Thyroid gland (tissue), 4 donors: ENCODE data around the gene TST. TPM values are rescaled to one million over a fixed set of nuclear protein-coding genes. Genes with fewer than 3 reads are reported as not detected.

Source experiments
- DNase-seq, 2 donors: peaks; one replicate each; pipeline ENCODE4 v3.0.0-alpha.2; 2019
- H3K27ac ChIP-seq, 3 donors: fragments of 200-600 bp; sonication (generic); 1 replicate in 2 of 3; 2 replicates in 1 of 3; pipeline ENCODE4 v1.5.1; 2016 to 2019; ENCODE audit warnings: mild to moderate bottlenecking in 1 of 3, moderate library complexity in 1 of 3
- H3K27me3 ChIP-seq: fragments of 200-600 bp; sonication (generic); one replicate; pipeline ENCODE4 v1.5.1; 2019
- H3K36me3 ChIP-seq, 2 donors: fragments of 200-600 bp; sonication (generic); one replicate each; pipeline ENCODE4 v1.5.1; 2016 to 2019
- H3K4me1 ChIP-seq, 2 donors: fragments of 200-600 bp; sonication (generic); one replicate each; pipeline ENCODE4 v1.5.1; 2017 to 2019
- H3K4me3 ChIP-seq, 3 donors: fragments of 200-600 bp; sonication (generic); replicated peaks in 1 of 3; 1 replicate in 2 of 3; 2 replicates in 1 of 3; pipeline ENCODE4 v1.5.1; 2016; ENCODE audit warnings: mild to moderate bottlenecking in 1 of 3
- H3K9me3 ChIP-seq: fragments of 200-600 bp; sonication (generic); one replicate; pipeline ENCODE4 v1.5.1; 2017
- POLR2A ChIP-seq, 2 donors: fragments of 450-650 bp; IDR thresholded peaks; one replicate each; pipeline ENCODE4 v1.6.1; 2017; ENCODE audit warnings: antibody characterized with exemption in 2 of 2, mild to moderate bottlenecking in 2 of 2, moderate library complexity in 1 of 2
- WGBS, 2 donors: methylation state at CpG; one replicate each; pipeline ENCODE4 v1.1.5; 2017; 5-methylcytosine and 5-hydroxymethylcytosine counted together
- intact Hi-C: fragments of 100-400 bp; cut with DNase I; formaldehyde crosslinking; loops from one replicate; pipeline ENCODE4 v1.15.1; 2023
- total RNA-seq, 4 donors: library from RNA; depleted of rRNA; stranded (reverse); fragments of >200 nt; gene quantifications; one replicate each; pipeline ENCODE4 v1.2.3, GENCODE V29; 2016
- TF ChIP-seq, protein P1 (sequence below), 6 experiments: fragments of 200-600 bp in 3 of 6; fragments of 450-650 bp in 3 of 6; sonication (generic) in 3 of 6; IDR thresholded peaks; one replicate each; pipeline ENCODE4 v1.5.1; 2016 to 2019; ENCODE audit warnings: antibody characterized with exemption in 6 of 6, mild to moderate bottlenecking in 2 of 6, inconsistent platforms in 1 of 6, moderate library complexity in 1 of 6

The TST gene
- total RNA-seq, 4 donors from 2014 or later: 35.7 to 51.2 (median 37.8) TPM

DNA sequence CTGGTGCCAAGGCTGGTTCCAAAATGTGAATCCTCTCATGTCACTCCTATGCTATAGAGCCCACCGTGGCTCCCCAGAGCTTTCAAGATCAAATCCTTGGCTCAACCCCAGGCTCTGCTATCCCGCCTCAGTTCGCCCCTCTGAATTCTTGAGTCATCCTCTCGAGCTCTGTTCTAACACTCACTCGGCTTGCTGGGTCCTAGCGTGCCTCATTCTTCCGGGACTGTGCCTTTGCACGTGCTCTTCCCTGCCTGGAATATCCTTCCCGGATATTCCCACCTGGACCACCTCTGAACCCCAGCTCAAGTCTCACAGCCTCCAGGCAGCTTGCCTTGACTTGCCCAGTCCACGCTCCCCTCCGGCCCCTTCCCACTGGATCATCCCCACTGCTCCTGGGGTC, 45.3 kb upstream of the TST start:
- no peak for TF ChIP-seq POLR2A (IDR thresholded peaks at IDR 0.05)
- TF ChIP-seq, protein P1, sequence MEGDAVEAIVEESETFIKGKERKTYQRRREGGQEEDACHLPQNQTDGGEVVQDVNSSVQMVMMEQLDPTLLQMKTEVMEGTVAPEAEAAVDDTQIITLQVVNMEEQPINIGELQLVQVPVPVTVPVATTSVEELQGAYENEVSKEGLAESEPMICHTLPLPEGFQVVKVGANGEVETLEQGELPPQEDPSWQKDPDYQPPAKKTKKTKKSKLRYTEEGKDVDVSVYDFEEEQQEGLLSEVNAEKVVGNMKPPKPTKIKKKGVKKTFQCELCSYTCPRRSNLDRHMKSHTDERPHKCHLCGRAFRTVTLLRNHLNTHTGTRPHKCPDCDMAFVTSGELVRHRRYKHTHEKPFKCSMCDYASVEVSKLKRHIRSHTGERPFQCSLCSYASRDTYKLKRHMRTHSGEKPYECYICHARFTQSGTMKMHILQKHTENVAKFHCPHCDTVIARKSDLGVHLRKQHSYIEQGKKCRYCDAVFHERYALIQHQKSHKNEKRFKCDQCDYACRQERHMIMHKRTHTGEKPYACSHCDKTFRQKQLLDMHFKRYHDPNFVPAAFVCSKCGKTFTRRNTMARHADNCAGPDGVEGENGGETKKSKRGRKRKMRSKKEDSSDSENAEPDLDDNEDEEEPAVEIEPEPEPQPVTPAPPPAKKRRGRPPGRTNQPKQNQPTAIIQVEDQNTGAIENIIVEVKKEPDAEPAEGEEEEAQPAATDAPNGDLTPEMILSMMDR (IDR thresholded peaks at IDR 0.05): no peak
- Histone ChIP-seq H3K9me3 (no peaks in the 10 kb centered on the region), H3K4me3 (no peak overlapping the region), H3K27ac (no peak overlapping the region), H3K27me3 (no peaks in the 10 kb centered on the region), H3K36me3 (no peaks in the 10 kb centered on the region), H3K4me1 (no peaks in the 10 kb centered on the region)
- no peak for DNase-seq
- whole genome bisulfite sequencing, 2 donors: 87 to 91% methylated on average over 11 of the region's 11 CpGs
- intact Hi-C loops: no loop called here

DNA sequence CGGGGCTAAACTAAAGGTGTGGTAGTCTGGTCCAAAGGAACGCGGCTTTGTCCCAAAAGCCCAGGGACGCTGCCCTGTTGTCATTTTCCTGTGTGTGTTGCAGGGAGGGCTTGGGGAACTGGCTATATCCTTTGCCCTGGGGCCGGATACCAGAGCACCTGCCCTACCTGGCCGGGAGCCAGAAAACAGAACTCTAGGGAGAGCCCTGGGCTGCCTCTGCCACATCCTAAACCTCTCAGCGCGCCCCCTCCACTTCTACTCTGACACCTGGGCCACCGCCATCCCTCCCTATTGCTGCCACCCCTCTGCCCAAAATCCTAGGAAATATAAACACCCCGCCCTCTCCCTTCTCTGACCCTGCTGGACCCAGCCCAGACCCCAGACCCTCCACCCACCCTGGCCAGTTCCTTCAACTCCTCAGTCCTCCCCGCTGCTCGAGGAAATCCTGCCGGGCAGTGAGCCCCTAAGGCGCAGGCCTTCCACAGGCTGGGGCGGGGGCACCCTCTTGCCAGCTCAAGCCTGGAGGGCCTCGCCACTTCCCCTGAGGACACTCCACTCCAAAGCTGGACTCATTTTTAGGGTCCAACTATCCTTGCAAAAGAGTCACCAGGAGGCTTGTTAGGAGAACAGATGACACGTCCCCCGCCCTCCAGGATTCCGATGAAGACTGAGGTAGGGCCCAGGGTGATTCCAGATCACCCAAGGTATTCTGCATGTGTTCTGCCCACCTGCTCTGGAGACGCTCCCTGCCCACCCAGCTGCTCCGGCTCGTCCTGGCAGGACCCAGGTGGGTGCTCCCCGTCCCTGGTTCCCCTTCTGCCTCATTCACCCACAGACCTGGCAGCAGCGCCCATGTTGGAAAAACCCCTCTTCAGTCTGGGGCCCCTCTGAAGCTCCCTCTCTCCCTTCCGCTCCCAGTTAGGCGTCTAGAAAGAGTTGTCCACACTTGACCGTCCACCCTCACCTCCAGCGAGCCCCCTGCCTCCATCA, 44.5 kb upstream of the TST start:
- TF ChIP-seq, protein P1 (IDR thresholded peaks at IDR 0.05): no peak
- no peak for TF ChIP-seq POLR2A (IDR thresholded peaks at IDR 0.05)
- no peak overlapping the region for H3K27ac ChIP-seq
- no peaks in the 10 kb centered on the region for H3K36me3 ChIP-seq
- H3K27me3 ChIP-seq: no peaks in the 10 kb centered on the region
- no peaks in the 10 kb centered on the region for H3K9me3 ChIP-seq
- no peaks in the 10 kb centered on the region for H3K4me1 ChIP-seq
- no peak overlapping the region for H3K4me3 ChIP-seq
- intact Hi-C loops: no loop called here
- 81 to 83% methylated on average over 24 to 28 of the region's 28 CpGs for WGBS, 2 donors
- DNase-seq: no peak

DNA sequence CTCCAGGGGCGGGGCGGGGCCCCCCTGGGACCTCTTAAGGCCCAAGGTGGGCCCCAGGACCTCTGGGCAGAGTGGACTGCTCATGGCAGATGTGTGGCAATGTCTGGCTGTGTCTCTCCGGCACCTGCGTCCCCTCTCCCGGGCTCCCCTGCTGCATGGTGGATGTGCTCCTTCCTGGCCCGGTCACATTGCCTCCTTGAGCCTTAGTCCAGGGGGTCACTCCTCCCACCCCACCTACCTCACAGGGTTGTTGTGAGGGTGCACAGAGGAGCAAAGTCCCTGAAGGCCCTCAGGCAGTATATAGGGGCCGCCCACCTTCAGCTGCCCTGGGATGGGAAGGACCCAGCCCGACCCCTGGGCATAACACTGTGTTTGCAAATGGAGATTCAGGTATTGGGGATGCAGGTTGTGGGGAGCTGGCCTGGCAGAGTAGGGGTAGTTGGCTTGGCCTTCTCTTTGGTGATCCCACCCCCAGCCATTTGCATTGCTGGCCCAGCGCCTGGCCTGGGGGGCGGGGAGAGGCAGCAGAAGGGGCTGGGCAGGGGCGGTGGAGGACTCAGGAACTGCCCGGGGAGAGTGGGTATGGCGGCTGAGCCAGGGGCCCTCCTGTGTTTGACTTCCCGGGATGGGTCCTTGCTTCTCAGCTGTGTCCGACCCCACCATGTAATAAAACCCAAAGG, 43.6 kb upstream of the TST start:
- H3K4me3 ChIP-seq: no peak overlapping the region
- H3K36me3 ChIP-seq: no peaks in the 10 kb centered on the region
- no peak for DNase-seq
- no peaks in the 10 kb centered on the region for H3K4me1 ChIP-seq
- H3K27ac ChIP-seq: no peak overlapping the region
- whole genome bisulfite sequencing, 2 donors: 80 to 81% methylated on average over 9 to 12 of the region's 15 CpGs
- no peaks in the 10 kb centered on the region for H3K9me3 ChIP-seq
- no peaks in the 10 kb centered on the region for H3K27me3 ChIP-seq
- TF ChIP-seq POLR2A (IDR thresholded peaks at IDR 0.05): no peak
- TF ChIP-seq, protein P1 (IDR thresholded peaks at IDR 0.05): no peak
- intact Hi-C loops: no loop called here

DNA sequence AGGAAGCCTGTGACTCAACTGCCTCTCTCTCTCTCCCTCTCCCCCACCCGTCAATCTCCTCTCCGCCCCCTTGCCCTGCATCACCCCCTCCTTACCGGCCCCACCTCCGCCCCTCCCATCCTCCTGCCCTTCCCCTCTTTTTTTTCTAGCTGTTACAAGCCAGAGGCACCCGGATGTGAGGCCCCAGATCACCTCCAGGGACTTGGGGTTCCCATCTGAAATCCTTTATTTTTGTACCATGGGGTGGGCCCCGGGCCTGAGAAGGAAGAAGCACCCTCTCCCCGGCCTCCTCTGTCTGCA, 43.1 kb upstream of the TST start:
- no peak for DNase-seq
- 66 to 79% methylated on average over 5 to 7 of the region's 7 CpGs for WGBS, 2 donors
- Histone ChIP-seq H3K9me3 (no peaks in the 10 kb centered on the region), H3K4me3 (no peak overlapping the region), H3K36me3 (no peaks in the 10 kb centered on the region), H3K27ac (no peak overlapping the region), H3K4me1 (no peaks in the 10 kb centered on the region), H3K27me3 (no peaks in the 10 kb centered on the region)
- intact Hi-C loops: no loop called here
- TF ChIP-seq, protein P1 (IDR thresholded peaks at IDR 0.05): no peak
- TF ChIP-seq POLR2A (IDR thresholded peaks at IDR 0.05): no peak
